ENCODE measurements around the gene CNOT2.

The CNOT2 gene

GRCh38 chr12:70309348-70309747, 66.1 kb downstream of the CNOT2 start:
- no peak for DNase-seq (ENCODE audit: low read depth)
- no peak overlapping the region for H3K4me3 ChIP-seq (ENCODE audit: low read depth, low read length)
- TF ChIP-seq CTCF (IDR thresholded peaks at IDR 0.05; ENCODE audit: insufficient read depth, low read depth, low read length, missing control alignments), result no peak

- no peak overlapping the region for H3K4me3 ChIP-seq (ENCODE audit: low read depth, low read length)
- DNase-seq (ENCODE audit: low read depth), result no peak
- no peak for TF ChIP-seq CTCF (IDR thresholded peaks at IDR 0.05; ENCODE audit: insufficient read depth, low read depth, low read length, missing control alignments)
Measured at GRCh38 chr12:70314145-70314544, 70.9 kb downstream of the CNOT2 start.

GRCh38 chr12:70317781-70318180, 74.5 kb downstream of the CNOT2 start:
- H3K4me3 ChIP-seq (ENCODE audit: low read depth, low read length), result no peak overlapping the region
- TF ChIP-seq CTCF (IDR thresholded peaks at IDR 0.05; ENCODE audit: insufficient read depth, low read depth, low read length, missing control alignments), result no peak
- DNase-seq (ENCODE audit: low read depth), result peak; percentile 83

- no peak for TF ChIP-seq CTCF (IDR thresholded peaks at IDR 0.05; ENCODE audit: insufficient read depth, low read depth, low read length, missing control alignments)
- H3K4me3 ChIP-seq (ENCODE audit: low read depth, low read length), result no peak overlapping the region
- no peak for DNase-seq (ENCODE audit: low read depth)
Measured at GRCh38 chr12:70319605-70320004, 76.4 kb downstream of the CNOT2 start.

- no peak for DNase-seq (ENCODE audit: low read depth)
- no peak overlapping the region for H3K4me3 ChIP-seq (ENCODE audit: low read depth, low read length)
- no peak for TF ChIP-seq CTCF (IDR thresholded peaks at IDR 0.05; ENCODE audit: insufficient read depth, low read depth, low read length, missing control alignments)
Measured at GRCh38 chr12:70321191-70321590, 78.0 kb downstream of the CNOT2 start.

GRCh38 chr12:70327541-70327940, 84.3 kb downstream of the CNOT2 start:
- no peak overlapping the region for H3K4me3 ChIP-seq (ENCODE audit: low read depth, low read length)
- TF ChIP-seq CTCF (IDR thresholded peaks at IDR 0.05; ENCODE audit: insufficient read depth, low read depth, low read length, missing control alignments), result no peak
- no peak for DNase-seq (ENCODE audit: low read depth)

GRCh38 chr12:70329728-70330127, 86.5 kb downstream of the CNOT2 start:
- no peak for TF ChIP-seq CTCF (IDR thresholded peaks at IDR 0.05; ENCODE audit: insufficient read depth, low read depth, low read length, missing control alignments)
- H3K4me3 ChIP-seq (ENCODE audit: low read depth, low read length), result no peak overlapping the region
- no peak for DNase-seq (ENCODE audit: low read depth)
